ENCODE measurements around the gene TRAF7. TPM values are rescaled to one million over a fixed set of nuclear protein-coding genes. Genes with fewer than 3 reads are reported as not detected.

TRAF7 gene
- total RNA-seq, 1 donor from 2014 or later: 83.9 TPM

DNA sequence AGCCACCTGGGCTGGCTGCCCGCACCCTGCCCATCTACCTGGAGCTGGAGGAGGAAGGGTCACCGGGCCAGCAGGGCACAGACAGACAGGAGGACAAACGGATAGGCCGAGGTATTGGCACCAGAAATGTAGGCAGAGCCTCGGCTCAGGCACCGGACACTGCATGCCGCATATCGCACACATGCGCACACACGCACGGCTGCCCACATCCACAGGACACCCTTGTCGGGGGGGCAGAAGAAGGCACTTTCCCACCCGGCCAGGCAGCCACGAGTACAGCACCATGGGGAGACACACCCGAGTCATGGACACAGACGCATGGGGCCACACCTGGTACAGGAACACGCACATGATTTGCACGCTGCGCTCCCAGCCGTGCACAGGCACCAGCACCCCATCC lies 26.4 kb downstream of the TRAF7 start:
- H3K4me3 ChIP-seq (ENCODE audit: low read depth, low read length): no peak overlapping the region
- no peak for DNase-seq (ENCODE audit: low read depth)
- TF ChIP-seq, protein P1, sequence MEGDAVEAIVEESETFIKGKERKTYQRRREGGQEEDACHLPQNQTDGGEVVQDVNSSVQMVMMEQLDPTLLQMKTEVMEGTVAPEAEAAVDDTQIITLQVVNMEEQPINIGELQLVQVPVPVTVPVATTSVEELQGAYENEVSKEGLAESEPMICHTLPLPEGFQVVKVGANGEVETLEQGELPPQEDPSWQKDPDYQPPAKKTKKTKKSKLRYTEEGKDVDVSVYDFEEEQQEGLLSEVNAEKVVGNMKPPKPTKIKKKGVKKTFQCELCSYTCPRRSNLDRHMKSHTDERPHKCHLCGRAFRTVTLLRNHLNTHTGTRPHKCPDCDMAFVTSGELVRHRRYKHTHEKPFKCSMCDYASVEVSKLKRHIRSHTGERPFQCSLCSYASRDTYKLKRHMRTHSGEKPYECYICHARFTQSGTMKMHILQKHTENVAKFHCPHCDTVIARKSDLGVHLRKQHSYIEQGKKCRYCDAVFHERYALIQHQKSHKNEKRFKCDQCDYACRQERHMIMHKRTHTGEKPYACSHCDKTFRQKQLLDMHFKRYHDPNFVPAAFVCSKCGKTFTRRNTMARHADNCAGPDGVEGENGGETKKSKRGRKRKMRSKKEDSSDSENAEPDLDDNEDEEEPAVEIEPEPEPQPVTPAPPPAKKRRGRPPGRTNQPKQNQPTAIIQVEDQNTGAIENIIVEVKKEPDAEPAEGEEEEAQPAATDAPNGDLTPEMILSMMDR (IDR thresholded peaks at IDR 0.05; ENCODE audit: insufficient read depth, low read length, poor library complexity, severe bottlenecking): no peak
- H3K27me3 ChIP-seq (ENCODE audit: control insufficient read depth, insufficient read depth, low read length): peaks cover 3% of the 10 kb centered on the region
- H3K36me3 ChIP-seq (ENCODE audit: control insufficient read depth, insufficient read depth, low read length): no peaks in the 10 kb centered on the region

DNA sequence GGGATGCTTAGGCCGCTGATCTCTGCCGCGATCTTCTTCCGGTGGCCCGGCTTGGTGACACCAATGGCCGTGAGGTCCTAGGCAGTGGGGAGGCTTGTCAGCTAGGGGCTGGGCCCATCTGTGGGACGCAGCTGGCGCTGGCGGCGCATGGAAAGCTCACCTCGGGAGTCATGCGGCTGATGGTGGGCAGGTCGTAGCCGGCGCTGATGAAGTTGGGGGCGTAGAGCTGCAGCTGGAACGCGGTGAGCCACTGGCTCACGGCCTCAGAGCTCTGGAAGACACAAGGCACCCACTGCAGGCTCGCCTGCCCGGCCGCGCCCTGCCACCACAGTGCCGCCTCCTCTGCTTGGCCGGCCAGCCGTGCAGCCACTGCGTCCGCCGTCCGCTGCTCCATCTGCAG lies 28.1 kb downstream of the TRAF7 start:
- TF ChIP-seq, protein P1 (IDR thresholded peaks at IDR 0.05; ENCODE audit: insufficient read depth, low read length, poor library complexity, severe bottlenecking): no peak
- Histone ChIP-seq H3K4me3 (ENCODE audit: low read depth, low read length) (no peak overlapping the region), H3K36me3 (ENCODE audit: control insufficient read depth, insufficient read depth, low read length) (no peaks in the 10 kb centered on the region), H3K27me3 (ENCODE audit: control insufficient read depth, insufficient read depth, low read length) (peaks cover 3% of the 10 kb centered on the region)
- no peak for DNase-seq (ENCODE audit: low read depth)

DNA sequence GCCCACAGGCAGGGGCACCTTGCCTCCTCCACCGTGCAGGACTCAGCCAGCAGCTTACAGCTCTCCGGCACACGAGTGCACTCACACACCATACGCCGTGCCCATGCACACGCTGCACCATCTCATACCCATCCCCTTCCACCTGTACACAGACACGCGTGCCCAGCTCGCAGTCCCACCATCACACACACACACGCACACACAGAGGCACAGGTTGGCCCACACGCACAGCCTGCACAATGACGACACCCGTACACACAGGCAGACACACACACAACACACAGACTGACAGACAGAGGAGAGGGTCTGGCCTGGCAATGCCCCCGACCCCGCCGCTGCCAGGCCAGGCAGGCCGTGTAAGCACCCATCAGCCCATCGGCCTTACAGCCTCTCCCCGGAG lies 28.8 kb downstream of the TRAF7 start:
- no peak for DNase-seq (ENCODE audit: low read depth)
- Histone ChIP-seq H3K4me3 (ENCODE audit: low read depth, low read length) (no peak overlapping the region), H3K36me3 (ENCODE audit: control insufficient read depth, insufficient read depth, low read length) (no peaks in the 10 kb centered on the region), H3K27me3 (ENCODE audit: control insufficient read depth, insufficient read depth, low read length) (peaks cover 1% of the 10 kb centered on the region)
- TF ChIP-seq, protein P1 (IDR thresholded peaks at IDR 0.05; ENCODE audit: insufficient read depth, low read length, poor library complexity, severe bottlenecking): no peak

DNA sequence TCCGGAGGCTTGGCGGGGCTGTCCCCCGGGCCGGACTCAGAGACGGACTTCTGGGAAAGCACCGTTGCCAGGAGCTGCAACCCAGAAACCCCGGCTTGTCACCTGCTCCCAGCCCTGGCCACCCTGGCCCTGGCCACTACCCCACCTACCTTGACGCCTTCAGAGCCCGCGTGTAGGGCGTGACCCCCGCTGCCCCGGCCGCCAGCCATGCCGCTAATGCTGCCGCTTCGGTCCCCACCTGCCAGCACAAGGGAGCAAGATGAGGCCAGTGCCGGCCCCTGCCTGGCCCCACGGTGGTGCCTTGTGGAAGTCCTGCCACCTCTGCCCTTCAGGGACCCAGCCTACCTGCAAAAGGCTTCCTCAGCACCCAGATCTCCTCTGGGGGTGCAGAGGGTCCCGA lies 29.4 kb downstream of the TRAF7 start:
- H3K27me3 ChIP-seq (ENCODE audit: control insufficient read depth, insufficient read depth, low read length): no peaks in the 10 kb centered on the region
- H3K36me3 ChIP-seq (ENCODE audit: control insufficient read depth, insufficient read depth, low read length): no peaks in the 10 kb centered on the region
- H3K4me3 ChIP-seq (ENCODE audit: low read depth, low read length): no peak overlapping the region
- TF ChIP-seq, protein P1 (IDR thresholded peaks at IDR 0.05; ENCODE audit: insufficient read depth, low read length, poor library complexity, severe bottlenecking): no peak
- DNase-seq (ENCODE audit: low read depth): no peak

DNA sequence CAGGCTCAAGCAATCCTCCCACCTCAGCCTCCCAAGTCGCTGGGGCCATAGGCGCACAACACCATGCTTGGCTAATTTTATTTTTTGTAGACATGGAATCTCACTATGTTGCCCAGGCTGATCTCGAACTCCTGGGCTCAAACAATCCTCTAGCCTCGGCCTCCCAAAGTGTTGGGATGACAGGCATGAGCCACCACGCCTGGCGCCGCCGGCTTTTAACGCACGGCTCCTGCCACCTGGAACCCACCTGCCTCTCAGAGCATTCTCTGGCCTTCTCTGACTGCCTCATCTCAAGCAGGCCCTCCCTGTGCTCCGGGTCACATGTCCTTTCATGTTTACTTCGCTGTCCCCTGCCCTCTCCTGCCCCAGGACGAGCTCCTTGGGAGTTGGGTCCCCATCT lies 30.5 kb downstream of the TRAF7 start:
- TF ChIP-seq, protein P1 (IDR thresholded peaks at IDR 0.05; ENCODE audit: insufficient read depth, low read length, poor library complexity, severe bottlenecking): no peak
- Histone ChIP-seq H3K36me3 (ENCODE audit: control insufficient read depth, insufficient read depth, low read length) (no peaks in the 10 kb centered on the region), H3K27me3 (ENCODE audit: control insufficient read depth, insufficient read depth, low read length) (no peaks in the 10 kb centered on the region), H3K4me3 (ENCODE audit: low read depth, low read length) (no peak overlapping the region)
- no peak for DNase-seq (ENCODE audit: low read depth)

DNA sequence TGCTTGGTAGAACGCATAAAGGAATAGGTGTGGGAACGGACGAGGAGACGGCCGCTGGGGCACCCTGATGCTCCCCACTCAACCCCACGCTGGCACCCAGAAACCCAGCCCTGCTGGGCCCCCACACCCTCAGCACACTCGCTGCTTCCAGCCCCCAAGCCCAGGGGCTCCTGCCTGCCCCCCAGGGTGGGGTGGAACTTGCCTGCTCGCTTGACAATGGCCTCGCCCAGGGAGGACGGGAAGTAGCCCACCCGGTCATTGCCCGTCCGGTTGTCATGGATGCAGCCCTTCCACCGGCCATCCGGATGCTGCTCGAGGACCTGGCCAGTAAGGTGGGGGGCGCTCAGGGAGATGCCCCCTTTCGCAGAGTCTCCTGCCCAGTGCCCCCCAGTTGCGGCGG lies 30.9 kb downstream of the TRAF7 start:
- Histone ChIP-seq H3K27me3 (ENCODE audit: control insufficient read depth, insufficient read depth, low read length) (no peaks in the 10 kb centered on the region), H3K4me3 (ENCODE audit: low read depth, low read length) (no peak overlapping the region), H3K36me3 (ENCODE audit: control insufficient read depth, insufficient read depth, low read length) (no peaks in the 10 kb centered on the region)
- DNase-seq (ENCODE audit: low read depth): no peak
- TF ChIP-seq, protein P1 (IDR thresholded peaks at IDR 0.05; ENCODE audit: insufficient read depth, low read length, poor library complexity, severe bottlenecking): no peak

All from kidney epithelial cell (primary cell).